ENCODE results near the gene SMAD6.

GRCh38 chr15:66713843-66714508, 11.9 kb downstream of the SMAD6 start:
- TF ChIP-seq CTCF (conservative IDR thresholded peaks at IDR 0.05; ENCODE audit: low read depth in 2 of 2) (no peak), POLR2AphosphoS5 (IDR thresholded peaks at IDR 0.05; ENCODE audit: low read depth) (no peak), EZH2phosphoT487 (IDR thresholded peaks at IDR 0.05; ENCODE audit: unreplicated experiment) (no peak), REST (IDR thresholded peaks at IDR 0.05; ENCODE audit: unreplicated experiment) (no peak), EZH2 (IDR thresholded peaks at IDR 0.05; ENCODE audit: low read depth, unreplicated experiment) (no peak), JUNB (IDR thresholded peaks at IDR 0.05; ENCODE audit: unreplicated experiment) (no peak), CREB1 (CRISPR knock-in tag; IDR thresholded peaks at IDR 0.05; ENCODE audit: low read depth) (no peak), NANOG (IDR thresholded peaks at IDR 0.05; ENCODE audit: borderline replicate concordance) (no peak), STAT1 (IDR thresholded peaks at IDR 0.05; ENCODE audit: unreplicated experiment) (no peak)
